ENCODE results near the gene PKN2. TPM values are rescaled to one million over a fixed set of nuclear protein-coding genes. Genes with fewer than 3 reads are reported as not detected.
A peak's percentile ranks its signal among the peaks of the same experiment; 100 is the strongest.

The PKN2 gene
- total and polyA plus RNA-seq, 8 donors: 5.0 to 118 (median 24.1) TPM

DNA sequence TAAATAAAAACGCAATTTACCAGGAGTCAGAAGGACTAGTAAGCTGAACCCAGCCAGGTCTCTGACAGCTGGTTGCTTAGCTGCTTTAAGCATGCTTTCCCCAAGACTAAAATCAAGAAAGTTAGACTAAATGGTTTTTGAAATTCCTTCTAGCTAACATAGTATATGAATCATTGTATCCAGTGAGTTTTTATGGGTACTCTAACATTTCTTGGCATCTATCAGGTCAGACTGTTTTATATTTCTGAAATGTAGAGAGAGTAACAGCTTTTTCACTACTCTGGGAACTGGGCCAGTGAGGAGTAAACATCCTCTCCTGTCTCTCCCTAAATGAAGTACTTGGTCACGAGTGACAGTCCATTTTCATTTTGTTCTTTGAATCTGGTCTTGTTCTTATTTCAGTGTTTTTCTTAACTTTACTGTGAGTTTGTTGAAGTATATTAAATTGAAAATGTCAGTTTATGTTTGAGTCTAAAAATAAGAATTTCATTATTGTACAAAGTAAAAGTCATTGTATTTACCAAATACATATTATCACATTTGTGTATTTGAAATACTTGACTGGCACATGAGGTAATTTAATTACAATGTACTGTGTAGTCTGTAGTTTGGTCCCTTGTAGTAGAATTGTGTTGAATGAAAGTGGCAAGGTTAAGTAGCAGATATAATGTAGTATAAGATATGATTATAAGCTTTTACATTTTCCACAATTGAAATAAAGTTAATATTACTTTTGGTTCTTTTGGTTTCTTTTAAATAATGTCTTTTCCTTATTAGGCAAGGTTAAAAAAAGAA, 47.6 kb downstream of the PKN2 start:
- intact Hi-C loops (cut with DNase I; ENCODE audit: low total_unique reads): no loop called here
- peaks cover 0 to 17% (median 12%) of the 10 kb centered on the region in 4 donors for H3K9me3 ChIP-seq
- no peak overlapping the region for H3K4me3 ChIP-seq
- H3K27ac ChIP-seq: peak overlapping the region in 4 of 5 donors; percentile 18 to 73 (median 50)
- no peaks in the 10 kb centered on the region for H3K27me3 ChIP-seq
- WGBS, 5 donors: 13 to 21% (median 14%) methylated on average over 2 of the region's 2 CpGs
- H3K4me1 ChIP-seq: peaks cover 9 to 47% (median 24%) of the 10 kb centered on the region in 4 donors
- no peak for TF ChIP-seq EP300 (IDR thresholded peaks at IDR 0.05)
- TF ChIP-seq, protein P1, sequence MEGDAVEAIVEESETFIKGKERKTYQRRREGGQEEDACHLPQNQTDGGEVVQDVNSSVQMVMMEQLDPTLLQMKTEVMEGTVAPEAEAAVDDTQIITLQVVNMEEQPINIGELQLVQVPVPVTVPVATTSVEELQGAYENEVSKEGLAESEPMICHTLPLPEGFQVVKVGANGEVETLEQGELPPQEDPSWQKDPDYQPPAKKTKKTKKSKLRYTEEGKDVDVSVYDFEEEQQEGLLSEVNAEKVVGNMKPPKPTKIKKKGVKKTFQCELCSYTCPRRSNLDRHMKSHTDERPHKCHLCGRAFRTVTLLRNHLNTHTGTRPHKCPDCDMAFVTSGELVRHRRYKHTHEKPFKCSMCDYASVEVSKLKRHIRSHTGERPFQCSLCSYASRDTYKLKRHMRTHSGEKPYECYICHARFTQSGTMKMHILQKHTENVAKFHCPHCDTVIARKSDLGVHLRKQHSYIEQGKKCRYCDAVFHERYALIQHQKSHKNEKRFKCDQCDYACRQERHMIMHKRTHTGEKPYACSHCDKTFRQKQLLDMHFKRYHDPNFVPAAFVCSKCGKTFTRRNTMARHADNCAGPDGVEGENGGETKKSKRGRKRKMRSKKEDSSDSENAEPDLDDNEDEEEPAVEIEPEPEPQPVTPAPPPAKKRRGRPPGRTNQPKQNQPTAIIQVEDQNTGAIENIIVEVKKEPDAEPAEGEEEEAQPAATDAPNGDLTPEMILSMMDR (IDR thresholded peaks at IDR 0.05): no peak
- TF ChIP-seq POLR2AphosphoS5 (IDR thresholded peaks at IDR 0.05): peak in 1 of 3 donors; percentile 24
- TF ChIP-seq POLR2A (IDR thresholded peaks at IDR 0.05): no peak
- H3K36me3 ChIP-seq: peaks cover 0 to 8% (median 5%) of the 10 kb centered on the region in 4 donors
- DNase-seq: peak in 1 of 2 donors; percentile 83

DNA sequence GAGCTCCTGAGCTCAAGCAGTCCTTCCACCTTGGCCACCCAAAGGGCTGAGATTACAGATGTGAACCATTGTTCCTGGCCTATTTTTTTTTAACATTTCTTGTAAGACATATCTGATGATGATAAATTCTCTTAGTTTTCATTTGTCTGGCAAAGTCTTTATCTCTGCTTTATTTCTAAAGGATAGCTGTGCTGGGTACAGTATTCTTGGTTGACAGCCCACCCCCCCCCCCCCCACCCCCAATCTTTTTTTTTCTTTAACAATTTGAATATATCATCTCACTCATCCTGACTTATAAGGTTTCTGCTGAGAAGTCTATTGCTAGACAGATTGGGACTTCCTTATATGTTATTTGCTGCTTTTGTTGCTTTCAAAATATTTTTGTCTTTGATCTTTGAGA, 51.3 kb downstream of the PKN2 start:
- Histone ChIP-seq H3K36me3 (peaks cover 0 to 3% (median 0%) of the 10 kb centered on the region in 4 donors), H3K9me3 (peaks cover 0 to 17% (median 12%) of the 10 kb centered on the region in 4 donors), H3K27me3 (no peaks in the 10 kb centered on the region), H3K4me1 (peaks cover 9 to 35% (median 18%) of the 10 kb centered on the region in 4 donors), H3K4me3 (no peak overlapping the region), H3K27ac (no peak overlapping the region)
- DNase-seq: no peak
- TF ChIP-seq POLR2AphosphoS5 (IDR thresholded peaks at IDR 0.05) (no peak), POLR2A (IDR thresholded peaks at IDR 0.05) (no peak), EP300 (IDR thresholded peaks at IDR 0.05) (no peak)
- TF ChIP-seq, protein P1 (IDR thresholded peaks at IDR 0.05): no peak
- intact Hi-C loops (cut with DNase I; ENCODE audit: low total_unique reads): no loop called here

DNA sequence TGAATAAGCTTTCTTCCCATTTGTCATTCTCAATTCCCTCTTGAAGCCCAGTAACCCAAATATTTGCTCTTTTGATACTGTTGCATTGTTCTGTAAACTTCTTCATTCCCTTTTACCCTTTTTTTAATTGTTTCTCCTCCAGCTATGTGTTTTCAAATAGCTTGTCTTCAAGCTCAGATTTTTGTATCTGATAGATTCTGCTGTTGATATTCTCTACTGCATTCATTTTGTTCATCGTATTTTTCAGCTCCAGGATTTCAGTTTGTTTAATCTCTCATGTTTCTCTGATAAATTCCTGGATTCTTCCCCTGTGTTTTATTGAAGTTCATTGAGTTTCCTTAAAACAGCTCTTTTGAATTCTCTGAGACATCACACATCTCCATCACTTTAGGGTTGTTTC, 51.8 kb downstream of the PKN2 start:
- intact Hi-C loops (cut with DNase I; ENCODE audit: low total_unique reads): no loop called here
- TF ChIP-seq, protein P1 (IDR thresholded peaks at IDR 0.05): no peak
- TF ChIP-seq POLR2A (IDR thresholded peaks at IDR 0.05) (no peak), POLR2AphosphoS5 (IDR thresholded peaks at IDR 0.05) (no peak), EP300 (IDR thresholded peaks at IDR 0.05) (no peak)
- no peak for DNase-seq
- no peak overlapping the region for H3K4me3 ChIP-seq
- H3K9me3 ChIP-seq: peaks cover 0 to 17% (median 12%) of the 10 kb centered on the region in 4 donors
- peaks cover 0 to 3% (median 0%) of the 10 kb centered on the region in 4 donors for H3K36me3 ChIP-seq
- no peaks in the 10 kb centered on the region for H3K27me3 ChIP-seq
- 87 to 98% (median 93%) methylated on average over 1 of the region's 1 CpG for WGBS, 5 donors
- H3K4me1 ChIP-seq: peaks cover 5 to 35% (median 13%) of the 10 kb centered on the region in 4 donors
- no peak overlapping the region for H3K27ac ChIP-seq

DNA sequence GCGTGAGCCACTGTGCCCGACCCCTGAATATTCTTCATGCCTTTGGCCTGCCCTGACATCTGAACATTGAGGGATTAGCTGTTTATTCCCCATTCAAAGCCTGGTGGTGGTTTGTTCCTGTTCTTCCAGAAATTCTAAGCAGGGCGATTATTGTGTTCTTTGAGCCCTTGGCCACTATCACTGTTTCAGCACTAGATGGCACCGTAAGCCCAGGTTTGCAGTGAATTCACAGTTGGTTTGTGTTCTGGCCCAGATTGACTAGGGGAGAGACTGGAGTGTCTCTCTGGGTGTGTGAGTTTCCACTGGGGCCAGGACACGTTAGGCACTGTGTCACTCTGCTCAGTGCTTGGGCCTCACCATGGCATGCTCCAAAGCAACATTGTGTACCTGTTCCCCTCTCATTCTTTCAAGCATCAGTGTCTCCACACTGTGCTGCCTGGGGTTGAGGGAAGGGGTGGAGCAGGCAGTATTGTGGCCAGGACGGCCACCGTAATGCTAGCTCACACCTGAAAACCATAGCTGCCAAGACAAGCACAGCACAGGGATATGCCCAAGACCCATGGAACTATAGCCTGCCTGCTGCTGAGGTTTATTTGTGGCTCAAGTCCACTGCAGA, 52.7 kb downstream of the PKN2 start:
- peak in 1 of 2 donors; percentile 16 for DNase-seq
- TF ChIP-seq, protein P1 (IDR thresholded peaks at IDR 0.05): peak in 2 of 7 experiments; percentile 34 to 36
- no peak for TF ChIP-seq POLR2AphosphoS5 (IDR thresholded peaks at IDR 0.05)
- peaks cover 0 to 17% (median 12%) of the 10 kb centered on the region in 4 donors for H3K9me3 ChIP-seq
- intact Hi-C loops (cut with DNase I; ENCODE audit: low total_unique reads): no loop called here
- WGBS, 5 donors: 91 to 97% (median 96%) methylated on average over 7 of the region's 7 CpGs
- H3K4me1 ChIP-seq: peaks cover 0 to 35% (median 6%) of the 10 kb centered on the region in 4 donors
- no peak overlapping the region for H3K27ac ChIP-seq
- peaks cover 0 to 3% (median 0%) of the 10 kb centered on the region in 4 donors for H3K36me3 ChIP-seq
- H3K4me3 ChIP-seq: no peak overlapping the region
- no peaks in the 10 kb centered on the region for H3K27me3 ChIP-seq
